ENCODE results near the gene AKAP12.

Gene AKAP12

GRCh38 chr6:151279891-151280290 lies 40.1 kb downstream of the AKAP12 start:
- no peak for DNase-seq (ENCODE audit: low read depth)

DNA sequence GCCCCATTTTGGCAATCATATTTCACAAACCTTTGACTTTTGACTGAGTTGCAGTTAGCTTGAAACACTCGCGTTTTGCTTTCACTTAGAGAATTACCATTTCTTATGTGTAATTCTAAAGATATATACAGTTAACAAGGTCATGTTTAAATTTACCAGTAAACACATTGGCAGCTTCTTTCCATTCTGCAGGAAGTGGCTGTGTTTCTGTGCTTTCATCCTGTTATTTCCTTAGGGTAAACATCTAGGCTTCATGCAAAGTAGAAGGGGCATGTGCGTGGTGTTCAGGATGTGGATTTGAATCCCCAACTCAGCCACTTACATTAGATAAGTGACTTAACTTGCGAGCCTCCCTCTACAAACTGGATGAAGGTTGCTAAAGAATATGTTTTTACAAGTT lies 41.1 kb downstream of the AKAP12 start:
- DNase-seq (ENCODE audit: low read depth) = no peak

DNA sequence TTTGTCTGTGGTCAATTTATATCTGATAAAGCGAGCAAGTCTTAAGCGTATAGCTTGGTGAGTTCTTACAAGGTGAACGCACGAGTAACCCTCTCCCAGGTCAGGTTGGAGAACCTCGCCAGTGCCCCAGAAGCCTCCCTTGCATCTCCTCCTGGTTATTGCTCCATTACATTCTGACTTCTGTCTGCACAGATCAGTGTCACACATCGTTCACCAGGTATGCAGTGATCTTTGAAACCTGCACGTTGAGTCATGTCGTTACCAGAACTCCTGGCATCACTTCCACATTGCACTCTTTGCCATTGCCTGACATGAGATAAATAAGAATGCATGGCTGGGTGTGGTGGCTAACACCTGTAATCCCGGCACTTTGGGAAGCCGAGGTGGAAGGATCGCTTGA lies 44.2 kb downstream of the AKAP12 start:
- no peak for DNase-seq (ENCODE audit: low read depth)

DNA sequence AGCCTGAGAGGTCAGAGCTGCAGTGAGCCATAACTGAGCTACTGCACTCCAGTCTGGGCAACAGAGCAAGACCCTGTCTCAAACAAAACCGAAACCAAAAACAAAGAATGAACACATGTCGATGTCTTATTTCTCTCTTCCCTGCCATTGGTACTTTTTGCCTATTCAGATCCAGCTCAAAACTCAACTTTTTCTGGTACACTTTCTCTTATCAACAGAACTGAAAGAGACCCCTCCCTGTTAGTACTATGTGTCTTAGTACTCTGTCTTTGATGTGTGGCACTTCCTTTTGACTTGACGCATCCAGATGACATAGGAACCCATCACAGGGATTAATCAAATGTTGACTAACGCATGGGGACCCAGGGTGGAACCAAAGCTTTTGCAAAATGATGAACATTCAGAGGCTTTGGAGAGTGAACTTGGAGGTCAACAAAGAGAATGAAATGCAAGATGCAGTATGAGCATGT lies 44.8 kb downstream of the AKAP12 start:
- no peak for DNase-seq (ENCODE audit: low read depth)

DNA sequence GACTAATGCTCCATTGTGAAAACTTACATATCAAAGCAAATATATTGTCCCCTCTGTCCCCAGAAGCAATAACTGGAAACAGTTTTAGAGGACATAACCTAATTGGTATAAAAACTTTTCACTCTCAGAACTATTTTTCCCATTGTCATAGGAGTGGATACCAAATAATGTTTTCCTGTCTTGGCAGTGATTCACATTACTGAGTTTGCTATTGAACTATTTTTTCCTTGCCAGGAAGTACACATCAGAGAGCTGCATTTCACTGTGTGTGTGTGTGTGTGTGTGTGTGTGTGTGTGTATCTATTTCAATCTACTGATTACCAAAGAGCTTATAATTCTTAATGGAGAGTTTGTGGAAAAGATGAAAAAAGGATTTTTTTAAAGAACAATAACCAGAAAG lies 45.4 kb downstream of the AKAP12 start:
- peak; percentile 78 for DNase-seq (ENCODE audit: low read depth)

DNA sequence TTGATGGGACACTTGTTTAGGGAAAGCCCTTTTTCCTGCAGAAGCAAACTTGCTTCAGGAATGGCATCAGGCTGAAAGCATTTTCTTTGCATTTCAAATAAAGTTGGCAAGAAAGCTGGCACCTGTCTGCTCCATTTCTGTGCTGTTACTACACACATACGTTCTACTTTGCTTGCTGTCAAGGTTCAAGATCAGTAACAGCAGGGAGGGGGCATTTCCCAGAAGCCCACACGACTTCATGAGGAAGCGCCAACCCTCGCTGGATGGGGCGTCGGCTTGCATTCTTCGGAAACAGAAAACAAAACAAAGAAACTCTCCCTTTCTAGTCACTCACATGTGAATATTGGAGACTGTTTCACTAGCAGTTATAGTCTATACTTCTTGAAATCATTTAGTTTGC lies 46.4 kb downstream of the AKAP12 start:
- peak; percentile 24 for DNase-seq (ENCODE audit: low read depth)

DNA sequence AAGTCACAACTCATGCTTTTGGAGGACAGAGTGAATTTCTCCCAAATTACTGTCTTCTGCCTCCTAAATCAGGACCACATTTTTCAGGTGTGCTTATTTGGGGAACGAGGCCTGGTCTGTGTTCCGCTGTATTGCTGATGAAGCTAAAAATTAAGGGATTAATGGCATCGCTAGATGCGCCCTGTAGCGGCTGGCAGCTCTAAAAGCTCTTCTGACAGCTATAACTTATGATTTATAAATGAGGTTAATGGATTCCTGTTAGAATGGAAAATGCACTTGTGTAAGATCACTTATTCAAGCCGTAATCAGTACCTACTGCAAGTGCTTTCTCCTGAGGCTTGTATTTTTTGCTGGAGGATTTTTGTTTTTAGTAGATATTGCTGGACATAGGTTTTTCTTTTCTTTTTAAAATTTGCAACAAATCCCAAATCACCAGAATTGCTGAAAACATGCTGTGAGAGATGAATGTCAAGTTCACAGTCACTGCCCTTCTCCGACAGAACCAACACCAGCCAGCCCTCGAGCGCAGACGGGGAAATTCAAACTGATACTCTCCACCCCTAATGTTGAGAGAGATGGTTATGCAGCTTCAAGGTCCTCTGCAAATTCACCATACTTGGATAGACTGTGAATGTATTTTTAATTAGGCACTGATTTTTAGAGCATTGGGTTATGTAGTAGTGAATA lies 49.1 kb downstream of the AKAP12 start:
- DNase-seq (ENCODE audit: low read depth) = no peak

GRCh38 chr6:151289399-151290007 lies 49.7 kb downstream of the AKAP12 start:
- DNase-seq (ENCODE audit: low read depth) = no peak

DNA sequence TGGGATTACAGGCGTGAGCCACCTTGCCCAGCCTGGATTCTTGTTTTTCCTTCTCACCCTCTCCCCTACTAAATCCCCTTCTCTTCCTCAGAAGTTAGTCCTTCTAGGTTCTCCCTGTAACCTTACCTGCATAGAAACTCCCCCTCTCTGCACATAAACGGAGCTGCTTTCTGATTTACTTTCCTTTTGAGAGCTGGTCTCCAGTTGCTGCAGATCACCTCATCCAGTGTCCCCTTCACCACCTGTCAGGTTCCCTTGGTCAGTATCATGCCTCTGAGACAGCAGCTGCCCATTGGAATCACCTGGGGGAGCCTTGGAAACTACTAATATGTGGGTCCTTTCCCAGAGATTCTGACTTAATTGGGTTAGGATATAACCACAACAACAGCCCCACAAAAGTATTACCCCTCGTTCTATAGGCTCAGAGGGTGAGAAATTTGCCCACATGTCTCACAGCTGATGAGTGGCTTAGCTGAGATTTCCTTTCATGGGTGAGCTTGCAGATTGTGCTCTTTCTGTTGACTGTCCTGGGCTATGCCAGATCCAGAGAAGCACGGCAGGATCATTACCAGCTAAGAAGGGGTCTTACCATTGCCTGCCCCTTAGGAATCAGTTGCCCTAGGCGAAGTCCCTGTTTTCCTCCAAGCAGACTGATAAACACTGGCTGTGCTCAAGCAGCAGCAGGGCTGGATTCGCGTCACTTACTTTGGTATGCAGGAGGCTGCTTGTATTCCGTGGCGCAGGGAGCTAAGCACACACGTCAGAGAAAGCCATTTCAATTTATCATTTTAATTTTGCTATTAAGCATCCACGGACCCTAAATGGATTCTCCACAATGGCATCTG lies 51.3 kb downstream of the AKAP12 start:
- DNase-seq (ENCODE audit: low read depth) = peak; percentile 76

DNA sequence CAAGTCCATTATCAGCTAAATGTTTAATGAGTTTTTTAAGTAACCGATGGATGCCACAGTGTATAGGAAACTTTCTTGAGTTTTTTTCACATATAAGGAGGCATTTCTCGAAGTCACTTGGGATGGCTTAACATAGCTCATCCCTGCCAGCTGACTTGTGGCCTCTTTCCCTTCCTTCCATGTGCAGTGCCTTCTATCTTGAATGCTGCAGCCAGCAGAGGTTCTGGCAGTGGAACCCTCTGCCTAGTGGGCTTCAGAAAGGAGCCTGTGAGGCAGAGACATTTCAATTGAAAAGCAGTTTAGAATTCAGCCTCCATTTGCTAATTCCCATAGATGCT lies 51.9 kb downstream of the AKAP12 start:
- no peak for DNase-seq (ENCODE audit: low read depth)

GRCh38 chr6:151292974-151293687 lies 53.4 kb downstream of the AKAP12 start:
- DNase-seq (ENCODE audit: low read depth) = peak; percentile 89

- DNase-seq (ENCODE audit: low read depth) = peak; percentile 69
Observed at GRCh38 chr6:151293688-151294016, 53.9 kb downstream of the AKAP12 start.

- peak; percentile 97 for DNase-seq (ENCODE audit: low read depth)
Observed at GRCh38 chr6:151294561-151295101, 54.9 kb downstream of the AKAP12 start.

- no peak for DNase-seq (ENCODE audit: low read depth)
Observed at GRCh38 chr6:151297886-151298285, 58.1 kb downstream of the AKAP12 start.

GRCh38 chr6:151299011-151299410 lies 59.2 kb downstream of the AKAP12 start:
- DNase-seq (ENCODE audit: low read depth) = no peak

DNA sequence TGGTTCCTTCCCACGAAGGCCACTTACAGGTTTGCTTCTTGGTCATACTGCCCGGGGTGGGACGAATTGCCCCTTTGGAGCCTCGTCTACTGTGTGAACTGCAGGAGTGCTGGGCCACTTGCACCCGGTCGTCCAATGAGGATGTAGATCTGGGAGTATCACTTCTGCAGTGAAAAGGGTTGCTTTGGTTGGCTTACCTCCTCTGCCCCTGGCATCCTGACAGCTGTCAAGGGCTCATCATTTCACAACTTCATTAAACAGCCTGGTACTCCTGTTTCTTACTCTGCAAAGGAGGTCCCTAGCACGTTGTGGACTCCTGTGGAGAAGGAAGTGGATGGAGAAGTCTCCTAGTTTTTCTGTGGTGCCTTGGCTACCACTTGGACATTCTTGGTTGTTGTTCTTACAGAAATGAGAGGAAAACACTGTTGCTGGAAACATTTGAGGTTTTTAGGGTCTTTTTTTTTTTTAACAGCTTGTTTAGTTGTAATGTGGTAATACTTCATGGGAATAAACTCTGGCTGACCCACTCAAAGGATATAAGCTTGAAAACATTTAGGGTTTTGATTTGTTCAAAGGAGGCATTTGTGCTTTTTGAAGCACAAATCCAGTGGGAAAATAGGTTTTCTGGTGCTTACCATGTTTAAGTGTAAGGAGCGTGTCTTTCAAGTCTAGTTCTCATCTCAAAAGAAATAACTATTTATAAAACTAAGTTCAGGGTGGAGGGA lies 60.7 kb downstream of the AKAP12 start:
- peak; percentile 39 for DNase-seq (ENCODE audit: low read depth)

DNA sequence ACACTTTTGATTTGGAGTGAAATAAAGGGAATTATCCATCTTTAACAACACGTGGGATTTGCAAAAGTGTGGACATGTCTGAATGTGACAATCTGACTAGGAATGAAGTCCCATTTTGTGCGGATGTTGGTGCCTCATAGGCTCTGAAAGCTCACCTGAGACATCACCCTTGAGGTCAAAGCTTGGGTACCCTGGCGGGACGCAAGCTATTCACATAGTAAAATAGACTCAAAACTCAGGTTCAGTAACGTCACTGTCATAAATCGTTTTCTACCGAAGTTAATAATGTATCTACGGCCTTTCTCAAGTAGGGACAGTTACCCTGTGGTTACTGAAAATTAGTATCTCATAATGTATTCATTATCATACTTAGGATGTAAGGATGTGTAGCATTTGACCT lies 61.8 kb downstream of the AKAP12 start:
- DNase-seq (ENCODE audit: low read depth) = no peak

DNA sequence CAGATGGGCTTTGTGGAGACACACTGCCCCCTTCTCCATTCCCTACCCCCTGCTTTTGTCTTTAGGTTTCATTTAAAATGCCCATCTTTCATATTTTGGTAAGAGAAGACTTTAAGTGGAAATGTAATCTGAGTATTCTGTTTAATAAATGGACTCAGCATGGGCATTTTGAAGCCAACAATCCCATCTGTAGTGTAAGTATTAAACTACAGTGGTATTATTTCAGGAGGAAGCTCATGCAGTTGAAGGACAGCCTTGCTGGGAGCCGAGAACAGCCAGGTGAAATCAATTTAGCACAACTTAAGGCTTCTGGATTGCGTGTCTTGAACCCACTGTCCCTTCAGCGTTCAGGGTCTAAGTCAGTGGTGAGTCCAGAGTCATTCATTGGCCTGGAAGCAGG lies 63.5 kb downstream of the AKAP12 start:
- no peak for DNase-seq (ENCODE audit: low read depth)

DNA sequence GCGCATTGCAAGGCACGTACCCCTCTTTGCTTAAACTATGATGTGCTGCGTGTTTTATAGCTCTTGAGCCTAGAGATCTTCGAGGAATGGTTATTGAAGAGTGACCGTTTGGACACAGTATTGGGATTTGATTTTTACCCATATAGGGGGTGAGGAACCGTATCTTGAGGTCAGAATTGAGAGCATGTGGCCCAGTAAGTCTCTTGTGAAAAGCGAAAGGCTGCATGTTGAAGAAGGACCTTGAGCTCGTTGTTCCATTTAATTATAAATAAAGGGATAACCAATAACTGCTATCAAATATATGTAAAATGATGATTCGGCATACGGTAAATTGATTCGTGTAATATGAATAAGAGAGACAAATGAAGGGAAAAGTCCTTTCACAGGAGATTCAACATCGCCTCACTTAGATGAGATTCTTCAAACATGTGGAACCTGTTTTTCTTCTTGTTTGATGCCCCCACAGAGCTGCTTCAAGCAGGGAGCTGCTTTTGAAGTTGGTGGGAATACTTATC lies 66.6 kb downstream of the AKAP12 start:
- no peak for DNase-seq (ENCODE audit: low read depth)

DNA sequence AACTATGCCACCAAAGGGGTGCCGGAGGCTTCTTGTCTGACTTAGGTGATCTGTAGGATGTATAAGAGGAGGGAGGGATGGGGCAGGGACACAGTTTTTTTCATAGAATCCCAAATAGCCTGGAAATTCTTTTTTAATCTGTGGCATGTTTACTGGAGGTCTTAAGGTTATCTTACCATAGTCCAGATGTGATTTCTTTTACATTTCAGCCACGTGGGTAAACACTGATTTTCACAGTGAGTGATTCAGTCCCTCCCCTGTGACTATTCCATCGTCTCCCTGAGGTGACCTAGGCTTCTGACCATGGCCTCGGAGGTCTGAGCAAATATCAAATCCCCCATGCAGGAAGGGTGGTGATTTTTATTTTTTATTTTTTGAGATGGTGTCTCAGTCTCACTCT lies 67.7 kb downstream of the AKAP12 start:
- no peak for DNase-seq (ENCODE audit: low read depth)

DNA sequence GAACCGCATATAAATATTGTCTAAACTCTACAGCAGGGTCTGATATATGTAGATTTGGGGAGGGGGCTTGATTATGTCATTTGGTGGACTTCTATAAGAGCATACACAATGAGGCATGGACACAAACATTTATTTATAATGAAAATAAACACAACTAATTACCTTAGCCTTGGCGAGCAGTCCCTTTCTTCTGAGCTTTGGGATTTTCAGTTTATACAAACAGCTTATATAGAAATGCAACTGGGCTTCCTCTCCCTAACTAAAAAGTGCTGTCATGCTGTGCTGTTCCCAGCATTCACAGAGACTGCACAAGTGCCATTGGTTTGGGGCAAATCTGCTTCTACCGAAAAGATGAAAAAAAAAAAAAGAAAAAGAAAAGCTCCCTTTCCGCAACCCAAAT lies 69.9 kb downstream of the AKAP12 start:
- DNase-seq (ENCODE audit: low read depth) = no peak

Data from EH (cell line).